SJSA1 (cell line): ENCODE results near the gene CTR9. TPM values are rescaled to one million over a fixed set of nuclear protein-coding genes. Genes with fewer than 3 reads are reported as not detected.

ENCODE experiments used
- DNase-seq, 2 experiments: peaks; one replicate each; pipeline ENCODE4 v3.0.0-alpha.2; 2015 to 2020; ENCODE audit warnings: low spot score in 2 of 2, low read depth in 1 of 2
- H3K27ac ChIP-seq: fragments of 250-450 bp; sonication (Bioruptor Pico); 2 replicates; pipeline ENCODE4 v1.5.1; 2020; ENCODE audit warnings: mild to moderate bottlenecking, moderate library complexity
- H3K27me3 ChIP-seq: fragments of 250-450 bp; sonication (Bioruptor Pico); replicated peaks from 2 replicates; pipeline ENCODE4 v1.5.1; 2020; ENCODE audit warnings: mild to moderate bottlenecking, moderate library complexity
- H3K36me3 ChIP-seq: fragments of 250-450 bp; sonication (Bioruptor Pico); 2 replicates; pipeline ENCODE4 v1.5.1; 2020; ENCODE audit warnings: mild to moderate bottlenecking
- H3K4me1 ChIP-seq: fragments of 250-450 bp; sonication (Bioruptor Pico); replicated peaks from 2 replicates; pipeline ENCODE4 v1.6.1; 2021; ENCODE audit warnings: mild to moderate bottlenecking
- H3K4me3 ChIP-seq: fragments of 250-450 bp; sonication (Bioruptor Pico); 2 replicates; pipeline ENCODE4 v1.5.1; 2020; ENCODE audit warnings: mild to moderate bottlenecking
- H3K9me3 ChIP-seq: fragments of 250-450 bp; sonication (Bioruptor Pico); replicated peaks from 2 replicates; pipeline ENCODE4 v1.5.1; 2020; ENCODE audit warnings: mild to moderate bottlenecking
- total RNA-seq: library from RNA; depleted of rRNA; stranded (reverse); fragments of >200 nt; shearing (Covaris generic); gene quantifications from 2 replicates; pipeline ENCODE4 v1.2.3, GENCODE V29; 2014; rRNA removed

CTR9 gene
- total RNA-seq, 1 experiment from 2014 or later = 22.4 TPM

DNA sequence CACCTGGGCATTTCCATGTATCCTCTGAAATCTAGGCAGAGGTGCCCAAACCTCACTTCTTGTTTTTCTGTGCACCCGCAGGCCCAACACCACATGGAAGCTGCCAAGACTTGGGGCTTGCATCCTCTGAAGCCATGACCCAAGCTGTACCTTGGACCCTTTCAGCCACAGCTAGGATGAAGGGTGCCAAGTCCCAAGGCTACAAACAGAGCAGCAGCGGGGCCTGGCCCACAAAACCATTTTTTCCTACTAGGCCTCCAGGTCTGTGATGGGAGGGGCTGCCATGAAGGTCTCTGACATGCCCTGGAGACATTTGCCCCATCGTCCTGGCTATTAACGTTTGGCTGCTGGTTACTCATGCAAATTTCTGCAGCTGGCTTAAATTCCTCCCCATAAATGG is 78.1 kb downstream of the CTR9 start:
- H3K27ac ChIP-seq = no peak overlapping the region
- H3K27me3 ChIP-seq = no peaks in the 10 kb centered on the region
- H3K4me1 ChIP-seq = no peaks in the 10 kb centered on the region
- H3K9me3 ChIP-seq = no peaks in the 10 kb centered on the region
- H3K4me3 ChIP-seq = no peak overlapping the region
- no peaks in the 10 kb centered on the region for H3K36me3 ChIP-seq
- no peak for DNase-seq

Other genes with a start within 250 kb of the CTR9 start
- gene RNF141, start 210.1 kb upstream of the CTR9 start, total RNA-seq = 19.9 and 23.5 TPM in 2 replicates
- not detected in 2 replicates for gene LYVE1, start 182.6 kb upstream of the CTR9 start, total RNA-seq
- gene IRAG1, start 57.5 kb upstream of the CTR9 start, total RNA-seq = 3.8 and 4.6 TPM in 2 replicates
- gene EIF4G2, start 57.7 kb downstream of the CTR9 start, total RNA-seq = 930 and 1,031 TPM in 2 replicates
- 22.7 and 29.5 TPM in 2 replicates for gene ZBED5, start 106.8 kb downstream of the CTR9 start, total RNA-seq